HCT116 (cell line): ENCODE results near the gene AFAP1. TPM values are rescaled to one million over a fixed set of nuclear protein-coding genes. Genes with fewer than 3 reads are reported as not detected.

Source experiments
- ATAC-seq: fragments of 200-7000 bp; cut with Tn5 transposase; 2 replicates; pipeline ENCODE4 v1.9.1; 2020; ENCODE audit warnings: mild to moderate bottlenecking, moderate library complexity
- BruUV-seq: library from RNA; stranded (reverse); fragments of 400-500 nt; replicated peaks from 2 replicates; lab custom pipeline; 2021; lab: Mats Ljungman, UMichigan
- CTCF ChIA-PET: fragments of 300-600 bp; sonication (Branson Sonifier 250); formaldehyde crosslinking; loops from one replicate; lab custom pipeline; 2021; ENCODE audit warnings: antibody characterized with exemption; lab: Charles Lee
- POLR2A ChIA-PET: fragments of 300-600, 350-600 bp; sonication (Branson Sonifier 250); formaldehyde crosslinking; loops from one replicate; lab custom pipeline; 2021; ENCODE audit warnings: antibody characterized with exemption; lab: Charles Lee
- RAD21 ChIA-PET, 2 experiments: fragments of 300-600 bp; sonication (Branson Sonifier 250); formaldehyde crosslinking; loops; one replicate each; lab custom pipeline; 2023; ENCODE audit warnings: low total read pairs in 2 of 2; ENCODE audit not compliant: uncharacterized antibody in 2 of 2, unreplicated experiment in 2 of 2, low non-redundant PET in 1 of 2; lab: Charles Lee
- DNase-seq: peaks from one replicate; pipeline ENCODE4 v3.0.0-alpha.2; 2010; ENCODE audit warnings: low read depth, low spot score
- H2AFZ ChIP-seq: fragments of 200-600 bp; shearing (Covaris generic), sonication (generic); 2 replicates; pipeline ENCODE4 v1.6.1; 2017; ENCODE audit warnings: low read depth, mixed run types, mixed read lengths, antibody characterized with exemption, low read length; ENCODE audit not compliant: poor library complexity, severe bottlenecking
- H3K27ac ChIP-seq: 2 replicates; pipeline ENCODE4 v1.5.1; 2012; ENCODE audit warnings: low read depth, low read length
- H3K27me3 ChIP-seq: fragments of 200-600 bp; sonication (generic); 2 replicates; pipeline ENCODE4 v1.6.1; 2016; ENCODE audit warnings: mixed run types, low read length, mixed read lengths; ENCODE audit not compliant: insufficient read depth
- H3K36me3 ChIP-seq, 2 experiments: fragments of 200-500 bp in 1 of 2; fragments of 200-600 bp in 1 of 2; sonication (Bioruptor generic) in 1 of 2; sonication (generic) in 1 of 2; 2 replicates each; pipeline versions ENCODE4 v1.5.1 to v1.6.1; 2014 to 2016; ENCODE audit warnings: low read length in 2 of 2, inconsistent platforms in 1 of 2, mixed read lengths in 1 of 2, mixed run types in 1 of 2; ENCODE audit not compliant: insufficient read depth in 2 of 2, control insufficient read depth in 1 of 2
- H3K4me1 ChIP-seq, 2 experiments: fragments of 200-600 bp in 1 of 2; sonication (generic) in 1 of 2; 2 replicates each; pipeline versions ENCODE4 v1.5.1 to v1.6.1; 2012 to 2017; ENCODE audit warnings: low read length in 2 of 2, inconsistent platforms in 1 of 2, mild to moderate bottlenecking in 1 of 2, mixed read lengths in 1 of 2, mixed run types in 1 of 2, moderate library complexity in 1 of 2; ENCODE audit not compliant: insufficient read depth in 2 of 2, control insufficient read depth in 1 of 2
- H3K4me2 ChIP-seq: fragments of 200-600 bp; sonication (generic); 2 replicates; pipeline ENCODE4 v1.6.1; 2017; ENCODE audit warnings: mixed run types, low read length, mixed read lengths
- H3K4me3 ChIP-seq, 2 experiments: fragments of 200-600 bp in 1 of 2; sonication (generic) in 1 of 2; replicated peaks in 1 of 2; 2 replicates each; pipeline ENCODE4 v1.5.1; 2011 to 2016; ENCODE audit warnings: low read length in 2 of 2, control low read depth in 1 of 2, low read depth in 1 of 2, mild to moderate bottlenecking in 1 of 2, mixed read lengths in 1 of 2, mixed run types in 1 of 2
- H3K79me2 ChIP-seq: fragments of 200-600 bp; sonication (generic); 2 replicates; pipeline ENCODE4 v1.6.1; 2017; ENCODE audit warnings: mild to moderate bottlenecking, mixed run types, low read length, moderate library complexity, mixed read lengths; ENCODE audit not compliant: insufficient read depth
- H3K9ac ChIP-seq: fragments of 200-600 bp; sonication (generic); 2 replicates; pipeline ENCODE4 v1.6.1; 2016; ENCODE audit warnings: low read length, mixed read lengths
- H3K9me2 ChIP-seq: fragments of 200-600 bp; sonication (generic), shearing (Covaris generic); 2 replicates; pipeline ENCODE4 v1.6.1; 2017; ENCODE audit warnings: mixed run types, mild to moderate bottlenecking, moderate library complexity; ENCODE audit not compliant: insufficient read depth
- H3K9me3 ChIP-seq, 2 experiments: fragments of 200-500 bp in 1 of 2; fragments of 200-600 bp in 1 of 2; sonication (Bioruptor generic) in 1 of 2; sonication (generic) in 1 of 2; 2 replicates each; pipeline ENCODE4 v1.6.1; 2014 to 2017; ENCODE audit warnings: low read length in 2 of 2, mixed read lengths in 2 of 2, inconsistent platforms in 1 of 2, low read depth in 1 of 2, mild to moderate bottlenecking in 1 of 2, mixed run types in 1 of 2, moderate library complexity in 1 of 2; ENCODE audit not compliant: control insufficient read depth in 1 of 2, insufficient read depth in 1 of 2
- H4K20me1 ChIP-seq: fragments of 200-600 bp; sonication (generic), shearing (Covaris generic); 2 replicates; pipeline ENCODE4 v1.6.1; 2017; ENCODE audit warnings: mixed run types, mild to moderate bottlenecking, moderate library complexity; ENCODE audit not compliant: insufficient read depth
- ATF3 ChIP-seq: IDR thresholded peaks from 2 replicates; pipeline ENCODE4 v1.6.1; 2012
- CEBPB ChIP-seq: IDR thresholded peaks from 2 replicates; pipeline ENCODE4 v1.6.1; 2012; ENCODE audit warnings: low read depth
- EZH2 ChIP-seq: fragments of 200-600 bp; sonication (generic); IDR thresholded peaks from 2 replicates; pipeline ENCODE4 v1.6.1; 2017; ENCODE audit warnings: antibody characterized with exemption, mixed run types
- POLR2AphosphoS5 ChIP-seq: IDR thresholded peaks from 2 replicates; pipeline ENCODE4 v1.6.1; 2011; ENCODE audit warnings: mild to moderate bottlenecking, low read depth, low read length, moderate library complexity
- SIN3A ChIP-seq: IDR thresholded peaks from 2 replicates; pipeline ENCODE4 v1.6.1; 2012; ENCODE audit warnings: low read depth
- ZFX ChIP-seq: fragments of 450-650 bp; IDR thresholded peaks from 2 replicates; pipeline ENCODE4 v1.6.1; 2017
- intact Hi-C: fragments of 100-400 bp; cut with micrococcal nuclease; formaldehyde crosslinking; loops from 2 replicates; pipeline ENCODE4 v1.10.0; 2022
- total RNA-seq: library from RNA; stranded (reverse); gene quantifications from one replicate; pipeline ENCODE4 v1.2.1, GENCODE V29; 2021; ENCODE audit not compliant: unreplicated experiment
- TF ChIP-seq, protein P1 (sequence below): IDR thresholded peaks from 2 replicates; pipeline ENCODE4 v1.6.1; 2012; ENCODE audit warnings: low read depth
- TF ChIP-seq, protein P2 (sequence below): IDR thresholded peaks from 2 replicates; pipeline ENCODE4 v1.6.1; 2012

AFAP1 gene
- total RNA-seq, 1 experiment from 2014 or later = 19.4 TPM

GRCh38 chr4:7828793-7829301 is 110.8 kb downstream of the AFAP1 start:
- H3K27ac ChIP-seq = no peak overlapping the region
- no peak overlapping the region for H2AFZ ChIP-seq
- DNase-seq (no peak), ATAC-seq (no peak)
- H3K4me2 ChIP-seq = no peak overlapping the region
- intact Hi-C loops = no loop called here
- no peaks in the 10 kb centered on the region for H3K9me3 ChIP-seq
- ChIA-PET RAD21 (no interaction called here), POLR2A (no interaction called here), CTCF (no interaction called here)
- H3K36me3 ChIP-seq = no peaks in the 10 kb centered on the region
- no peak overlapping the region for H3K4me3 ChIP-seq
- peaks cover 7 to 12% of the 10 kb centered on the region in 2 experiments; a peak in 2 of 4 replicates for H3K4me1 ChIP-seq
- H4K20me1 ChIP-seq = no peaks in the 10 kb centered on the region
- no peaks in the 10 kb centered on the region for H3K27me3 ChIP-seq
- BruUV-seq = no TSS peak
- no peaks in the 10 kb centered on the region for H3K79me2 ChIP-seq
- no peaks in the 10 kb centered on the region for H3K9me2 ChIP-seq
- no peak overlapping the region for H3K9ac ChIP-seq
- no peak for TF ChIP-seq ZFX
- no peak for TF ChIP-seq EZH2

GRCh38 chr4:7828011-7828720 is 111.5 kb downstream of the AFAP1 start:
- Histone ChIP-seq H3K9me2 (no peaks in the 10 kb centered on the region), H3K4me3 (no peak overlapping the region), H3K27ac (no peak overlapping the region), H3K4me1 (peaks cover 7 to 12% of the 10 kb centered on the region in 2 experiments; a peak in 2 of 4 replicates), H4K20me1 (no peaks in the 10 kb centered on the region), H3K27me3 (no peaks in the 10 kb centered on the region), H3K9ac (no peak overlapping the region), H3K9me3 (no peaks in the 10 kb centered on the region), H2AFZ (no peak overlapping the region), H3K36me3 (no peaks in the 10 kb centered on the region), H3K79me2 (no peaks in the 10 kb centered on the region), H3K4me2 (no peak overlapping the region)
- no peak for ATAC-seq
- RAD21 ChIA-PET = no interaction called here
- BruUV-seq = no TSS peak
- intact Hi-C loops = no loop called here
- POLR2A ChIA-PET = no interaction called here
- CTCF ChIA-PET = no interaction called here
- DNase-seq = no peak
- TF ChIP-seq SIN3A = no peak
- 0 out of 2 replicates have a peak, but pooled peaks have one; percentile 18 for TF ChIP-seq CEBPB
- 0 out of 2 replicates have a peak, but pooled peaks have one; percentile 3 for TF ChIP-seq ATF3
- TF ChIP-seq, protein P1, sequence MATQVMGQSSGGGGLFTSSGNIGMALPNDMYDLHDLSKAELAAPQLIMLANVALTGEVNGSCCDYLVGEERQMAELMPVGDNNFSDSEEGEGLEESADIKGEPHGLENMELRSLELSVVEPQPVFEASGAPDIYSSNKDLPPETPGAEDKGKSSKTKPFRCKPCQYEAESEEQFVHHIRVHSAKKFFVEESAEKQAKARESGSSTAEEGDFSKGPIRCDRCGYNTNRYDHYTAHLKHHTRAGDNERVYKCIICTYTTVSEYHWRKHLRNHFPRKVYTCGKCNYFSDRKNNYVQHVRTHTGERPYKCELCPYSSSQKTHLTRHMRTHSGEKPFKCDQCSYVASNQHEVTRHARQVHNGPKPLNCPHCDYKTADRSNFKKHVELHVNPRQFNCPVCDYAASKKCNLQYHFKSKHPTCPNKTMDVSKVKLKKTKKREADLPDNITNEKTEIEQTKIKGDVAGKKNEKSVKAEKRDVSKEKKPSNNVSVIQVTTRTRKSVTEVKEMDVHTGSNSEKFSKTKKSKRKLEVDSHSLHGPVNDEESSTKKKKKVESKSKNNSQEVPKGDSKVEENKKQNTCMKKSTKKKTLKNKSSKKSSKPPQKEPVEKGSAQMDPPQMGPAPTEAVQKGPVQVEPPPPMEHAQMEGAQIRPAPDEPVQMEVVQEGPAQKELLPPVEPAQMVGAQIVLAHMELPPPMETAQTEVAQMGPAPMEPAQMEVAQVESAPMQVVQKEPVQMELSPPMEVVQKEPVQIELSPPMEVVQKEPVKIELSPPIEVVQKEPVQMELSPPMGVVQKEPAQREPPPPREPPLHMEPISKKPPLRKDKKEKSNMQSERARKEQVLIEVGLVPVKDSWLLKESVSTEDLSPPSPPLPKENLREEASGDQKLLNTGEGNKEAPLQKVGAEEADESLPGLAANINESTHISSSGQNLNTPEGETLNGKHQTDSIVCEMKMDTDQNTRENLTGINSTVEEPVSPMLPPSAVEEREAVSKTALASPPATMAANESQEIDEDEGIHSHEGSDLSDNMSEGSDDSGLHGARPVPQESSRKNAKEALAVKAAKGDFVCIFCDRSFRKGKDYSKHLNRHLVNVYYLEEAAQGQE = no peak
- TF ChIP-seq POLR2AphosphoS5 = no peak
- TF ChIP-seq, protein P2, sequence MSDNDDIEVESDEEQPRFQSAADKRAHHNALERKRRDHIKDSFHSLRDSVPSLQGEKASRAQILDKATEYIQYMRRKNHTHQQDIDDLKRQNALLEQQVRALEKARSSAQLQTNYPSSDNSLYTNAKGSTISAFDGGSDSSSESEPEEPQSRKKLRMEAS = no peak
